Measurements from ENCODE around the gene FRMD1. TPM values are rescaled to one million over a fixed set of nuclear protein-coding genes. Genes with fewer than 3 reads are reported as not detected.

The FRMD1 gene
- total RNA-seq, 3 donors from 2014 or later = 0.29 to 0.96 (median 0.66) TPM

Other genes starting within 250 kb of the FRMD1 start
- under 1 TPM in 1 of 3 donors, not detected in 2; 0.66 TPM for gene KIF25, start 81.5 kb downstream of the FRMD1 start, total RNA-seq
- 1 to 10 TPM in 1 of 3 donors, under 1 TPM in 1, not detected in 1; 0.32 to 1.0 TPM for gene DACT2, start 240.6 kb upstream of the FRMD1 start, total RNA-seq